OCI-M2 (cell line): Measurements from ENCODE around the gene FUT9.
A peak's percentile ranks its signal among the peaks of the same experiment; 100 is the strongest.

Experiments
- DNase-seq: peaks from one replicate; lab custom pipeline; 2025; ENCODE audit not compliant: unreplicated experiment; lab: John Stamatoyannopoulos, UW

FUT9 gene

DNA sequence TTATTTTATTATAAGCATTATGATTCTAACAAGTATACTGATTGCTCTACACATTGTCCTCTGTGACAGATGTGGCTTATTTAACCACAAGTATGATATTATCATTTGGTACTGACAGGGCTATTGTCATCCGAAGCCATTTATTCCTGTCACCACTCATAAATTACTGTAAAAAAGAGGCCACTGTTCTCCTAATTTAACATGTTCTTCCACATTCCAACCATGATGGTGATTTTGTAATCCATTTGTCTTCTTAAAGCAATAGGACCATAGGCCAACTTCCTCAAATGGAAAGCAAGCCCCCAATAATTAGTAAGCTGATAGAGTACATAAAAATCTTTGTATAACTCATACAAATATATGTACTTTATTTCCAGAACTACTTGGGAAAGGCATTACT lies 50.6 kb downstream of the FUT9 start:
- DNase-seq: no peak

DNA sequence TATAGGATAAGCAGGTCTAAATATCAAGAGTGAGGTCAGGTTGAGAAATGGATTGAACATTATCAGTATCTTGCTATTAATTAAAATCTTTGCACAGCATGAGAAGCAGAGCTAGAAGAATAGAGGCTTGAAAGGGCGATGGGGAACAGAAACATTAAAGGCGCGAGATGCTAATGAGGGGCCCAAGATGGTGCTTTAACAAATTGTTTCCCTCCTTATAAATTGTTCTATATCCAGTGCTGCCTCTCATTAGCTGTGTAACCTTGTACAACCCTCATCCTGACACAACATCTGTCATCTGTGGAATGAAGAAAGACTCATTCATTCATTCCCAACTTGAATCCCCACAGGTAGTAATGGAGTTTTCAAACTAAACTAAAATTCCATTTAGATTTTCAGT lies 57.8 kb downstream of the FUT9 start:
- no peak for DNase-seq

GRCh38 chr6:96074006-96074405 lies 58.2 kb downstream of the FUT9 start:
- no peak for DNase-seq

- no peak for DNase-seq
Measured at GRCh38 chr6:96075826-96076225, 60.1 kb downstream of the FUT9 start.

DNA sequence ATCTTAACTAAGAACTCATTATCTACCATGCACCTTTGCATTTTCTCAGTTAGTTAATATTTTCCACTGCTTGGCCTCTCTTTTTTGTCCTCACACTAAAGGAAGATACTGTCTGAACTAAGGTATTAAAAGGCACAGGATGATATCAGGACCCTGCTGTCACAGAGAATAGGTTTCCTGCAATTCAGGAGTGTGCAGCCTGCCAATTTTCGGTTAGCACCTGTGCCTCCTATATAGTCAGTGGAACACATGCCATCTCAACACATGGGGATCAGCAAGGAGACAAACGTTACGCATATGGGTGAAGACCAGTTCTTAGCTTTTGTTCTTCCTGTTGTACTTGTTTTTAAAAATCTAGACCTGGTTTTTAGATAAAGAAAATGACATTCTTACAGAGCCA lies 71.0 kb downstream of the FUT9 start:
- no peak for DNase-seq

DNA sequence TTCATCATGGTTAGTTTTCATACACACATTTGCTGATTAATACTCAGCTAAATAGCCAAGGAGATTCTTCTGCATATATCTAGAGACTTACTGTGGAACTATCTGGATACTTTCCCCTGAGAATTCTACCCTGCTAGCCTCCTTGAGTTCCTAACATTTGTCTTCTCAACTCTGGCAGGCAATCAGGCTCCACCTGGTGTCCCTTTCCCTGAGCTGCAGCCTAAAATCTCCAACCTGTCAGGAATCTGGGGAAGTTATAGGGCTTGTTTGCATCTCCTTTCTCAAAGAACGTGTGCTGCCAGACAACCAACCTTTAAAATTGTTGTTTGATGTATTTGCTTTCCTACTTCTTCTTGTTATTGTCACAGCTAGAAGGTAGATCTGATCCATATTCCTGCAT lies 73.4 kb downstream of the FUT9 start:
- no peak for DNase-seq

- no peak for DNase-seq
Measured at GRCh38 chr6:96094077-96094476, 78.3 kb downstream of the FUT9 start.

GRCh38 chr6:96099069-96099468 lies 83.3 kb downstream of the FUT9 start:
- DNase-seq: no peak

DNA sequence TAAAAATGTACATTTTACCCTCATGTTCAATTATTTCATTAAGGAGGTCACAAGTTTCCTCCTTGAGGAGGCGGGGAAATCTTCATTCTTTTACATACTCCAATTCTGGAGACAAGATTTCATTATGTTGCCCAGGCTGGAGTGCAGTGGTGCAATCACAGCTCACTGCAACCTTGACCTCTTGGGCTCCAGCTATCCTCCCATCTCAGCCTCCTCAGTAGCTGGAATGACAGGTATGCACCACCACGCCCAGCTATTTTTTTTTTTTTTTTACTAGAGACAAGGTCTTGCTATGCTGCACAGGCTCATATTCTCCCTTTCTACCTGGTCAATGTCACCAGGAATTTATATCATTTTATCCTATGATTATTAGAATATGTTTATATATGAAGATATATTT lies 85.8 kb downstream of the FUT9 start:
- DNase-seq: no peak

DNA sequence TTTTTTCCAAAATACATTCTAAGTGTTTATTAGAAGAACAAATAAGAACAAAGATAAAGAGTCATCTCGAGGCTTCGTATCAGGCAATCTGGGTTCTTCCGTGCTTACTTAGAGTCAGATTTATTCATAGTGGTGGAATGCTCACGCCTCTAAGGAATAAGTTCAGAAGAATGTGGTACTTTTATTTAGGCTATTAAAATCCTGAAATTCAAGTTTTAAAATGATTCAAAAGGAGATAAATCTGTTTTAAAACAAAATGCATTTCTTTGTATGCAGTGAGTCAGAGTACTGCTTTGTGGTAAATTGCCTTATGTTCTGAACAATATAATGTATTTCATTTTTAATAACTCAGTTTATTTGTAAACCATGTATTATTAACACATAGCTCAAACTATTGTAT lies 89.1 kb downstream of the FUT9 start:
- DNase-seq: no peak

GRCh38 chr6:96110878-96111277 lies 95.1 kb downstream of the FUT9 start:
- DNase-seq: no peak

- peak; percentile 8 for DNase-seq
Measured at GRCh38 chr6:96116674-96117073, 100.9 kb downstream of the FUT9 start.

- DNase-seq: no peak
Measured at GRCh38 chr6:96124778-96125177, 109.0 kb downstream of the FUT9 start.

DNA sequence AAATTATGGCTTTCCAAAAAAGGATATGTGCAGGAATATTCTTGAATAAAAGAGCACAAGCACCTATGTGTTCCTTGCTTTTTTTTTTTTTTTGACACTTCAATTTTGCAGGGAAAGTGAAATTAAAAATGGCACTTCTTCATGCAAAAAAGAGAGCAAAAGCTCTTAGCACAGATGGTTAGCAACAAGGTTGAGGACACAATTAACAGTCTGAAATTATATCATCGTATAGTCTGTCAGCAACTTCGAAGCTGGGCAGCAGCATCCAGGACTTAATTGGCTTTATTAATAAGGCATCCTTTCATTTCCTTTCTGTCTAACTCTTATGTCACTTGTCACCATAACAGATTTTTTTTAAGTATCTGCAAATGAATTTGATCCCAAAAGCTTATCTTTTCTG lies 122.6 kb downstream of the FUT9 start:
- no peak for DNase-seq

- DNase-seq: no peak
Measured at GRCh38 chr6:96142142-96142541, 126.4 kb downstream of the FUT9 start.

GRCh38 chr6:96150431-96150830 lies 134.7 kb downstream of the FUT9 start:
- no peak for DNase-seq

GRCh38 chr6:96151707-96152106 lies 135.9 kb downstream of the FUT9 start:
- no peak for DNase-seq

DNA sequence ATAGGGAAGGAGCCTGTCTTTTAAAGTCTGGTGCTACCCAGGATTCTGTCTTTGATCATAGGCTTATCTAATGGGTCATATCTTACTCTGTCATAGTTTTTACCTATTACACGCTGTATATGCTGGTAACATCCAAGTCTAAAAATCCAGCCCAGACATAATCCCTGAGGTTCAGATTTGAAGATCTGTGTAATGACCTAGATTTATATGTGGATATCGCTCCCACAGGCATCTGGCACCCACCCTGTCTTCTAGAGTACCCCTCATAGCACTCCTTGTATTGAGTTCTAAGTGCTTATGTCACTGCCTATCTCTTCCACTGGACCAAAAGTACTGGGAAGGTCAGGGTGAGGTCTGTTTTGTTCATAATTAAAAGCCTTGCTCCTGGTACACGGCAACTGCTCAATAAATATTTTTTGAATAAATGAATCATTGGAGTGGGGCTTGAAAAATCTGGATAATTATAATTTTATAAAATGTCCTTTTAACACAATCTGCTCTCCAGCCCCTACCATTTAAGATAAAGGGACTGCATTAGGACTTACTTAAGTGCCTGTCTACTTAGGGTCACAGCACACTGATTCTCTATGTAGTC lies 136.4 kb downstream of the FUT9 start:
- DNase-seq: no peak

- no peak for DNase-seq
Measured at GRCh38 chr6:96153775-96154174, 138.0 kb downstream of the FUT9 start.

DNA sequence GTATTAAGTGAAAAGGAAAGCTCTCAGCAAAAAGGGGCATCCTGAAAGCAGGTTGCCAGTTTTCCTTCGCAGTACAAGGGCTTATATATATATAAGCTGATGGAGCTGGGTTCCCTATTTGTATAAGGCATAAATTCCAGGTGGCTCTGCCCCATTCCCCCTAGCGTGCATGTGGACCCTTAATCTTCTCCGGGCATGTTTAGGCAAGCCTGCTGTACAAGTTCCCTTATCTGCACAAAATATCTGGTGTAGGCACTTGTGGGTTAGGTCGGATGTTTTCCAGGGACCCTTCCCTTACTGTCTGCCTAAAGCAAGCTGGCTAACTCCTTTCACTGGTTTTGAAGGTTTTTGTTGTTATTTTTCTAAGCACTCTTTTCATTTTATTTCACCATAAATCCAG lies 140.7 kb downstream of the FUT9 start:
- DNase-seq: no peak

DNA sequence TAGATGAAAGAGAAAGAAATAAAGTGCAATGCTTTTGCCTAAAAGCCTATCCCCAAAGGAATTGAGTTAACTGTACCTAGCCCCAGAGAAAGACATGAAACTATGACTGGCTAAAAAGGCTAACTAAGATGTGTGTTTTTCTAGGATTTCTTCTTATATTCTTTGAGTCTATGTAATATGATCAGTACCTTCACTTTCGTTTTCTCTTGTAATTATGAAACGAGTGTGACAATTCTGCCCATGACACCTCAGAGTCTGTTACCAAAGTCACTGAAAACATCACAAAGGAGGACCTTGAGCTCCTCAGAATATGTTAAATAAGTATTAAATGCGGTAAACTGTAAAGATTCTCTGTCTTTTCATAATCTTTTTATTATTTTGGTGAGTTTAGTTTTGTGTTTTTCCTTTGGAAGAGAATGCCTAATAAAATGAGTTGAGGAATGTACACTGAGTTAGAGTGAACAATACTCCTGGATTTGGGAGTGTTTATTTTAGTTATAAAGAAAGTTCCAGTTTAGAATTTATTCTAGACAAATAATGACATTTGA lies 141.3 kb downstream of the FUT9 start:
- no peak for DNase-seq

DNA sequence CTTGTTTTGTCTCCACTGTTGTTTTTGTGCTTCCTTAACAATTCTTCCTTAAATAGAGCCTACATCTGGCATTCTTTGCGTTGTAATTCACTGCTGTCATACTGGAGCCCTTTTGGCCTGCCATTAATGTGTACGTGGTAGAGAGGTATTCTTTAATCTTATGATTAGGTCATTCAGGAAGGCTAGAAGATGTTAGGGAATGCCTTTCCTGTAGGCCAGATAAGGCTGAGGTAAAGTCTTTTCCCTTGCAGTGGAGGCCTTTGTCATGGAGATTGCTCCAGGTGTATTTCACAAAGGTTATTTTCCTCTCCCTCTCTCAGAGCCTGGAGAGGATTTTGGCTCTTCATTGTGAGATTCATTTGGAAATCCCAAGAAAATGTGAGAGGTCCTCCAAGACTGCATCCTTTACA lies 146.9 kb downstream of the FUT9 start:
- no peak for DNase-seq

- no peak for DNase-seq
Measured at GRCh38 chr6:96164802-96165201, 149.0 kb downstream of the FUT9 start.
